HG03097 (cell line): ENCODE measurements around the gene TTC36.
"Not testable (repeated sequence)": the region's sequence is repeated elsewhere in the genome, so short reads cannot be mapped to it uniquely, and the experiment has no call there.

Source experiments
- ATAC-seq: cut with Tn5 transposase; IDR thresholded peaks from one replicate; pipeline ENCODE4 v1.9.1; 2021; ENCODE audit not compliant: unreplicated experiment, low FRiP score

TTC36 gene

DNA sequence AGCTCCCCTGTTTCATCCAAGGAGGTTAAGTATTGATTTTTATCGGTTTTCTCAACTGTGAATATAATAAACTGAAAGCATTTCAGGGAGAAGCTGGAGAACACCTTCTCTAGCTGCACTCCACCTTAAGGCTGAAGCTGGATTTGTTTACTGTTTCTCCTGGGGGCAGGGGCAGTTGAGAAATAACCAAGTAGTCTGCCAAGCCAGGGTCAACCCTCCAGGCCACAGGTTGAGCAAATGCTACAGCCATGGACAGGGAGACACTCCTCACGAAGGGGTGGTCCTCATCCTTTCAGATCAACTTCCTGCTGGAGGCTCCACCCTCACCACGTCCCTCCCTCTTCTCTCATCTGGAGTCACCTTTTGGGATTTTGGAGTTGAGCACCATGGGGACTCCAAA, at the start of gene TTC36:
TTC36 (plus strand) TSS at position 366 of the 400 bp plus-strand sequence; CDS start at position 387, 21 bp downstream.
- no peak for ATAC-seq

GRCh38 chr11:118481238-118481637, 46.0 kb upstream of the TTC36 start:
- ATAC-seq: not testable (repeated sequence)

DNA sequence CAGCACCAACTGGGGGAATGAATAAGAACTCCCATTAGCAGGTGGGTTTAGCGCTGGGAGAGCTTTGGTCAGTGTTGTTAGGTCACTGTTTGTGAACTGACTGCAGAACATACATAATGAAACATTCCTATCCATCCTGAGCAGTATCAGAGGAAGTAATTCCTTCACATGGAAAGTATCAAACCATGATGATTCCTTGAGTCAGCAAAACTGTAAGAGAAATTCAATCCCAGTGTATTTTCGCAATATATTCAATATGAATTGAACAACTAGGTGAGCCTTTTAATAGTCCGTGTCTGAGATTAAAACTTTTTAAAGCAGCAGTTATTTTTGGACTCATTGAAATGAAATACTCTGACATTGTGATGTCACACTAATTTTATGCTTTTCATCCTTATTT, 42.9 kb upstream of the TTC36 start:
- no peak for ATAC-seq

DNA sequence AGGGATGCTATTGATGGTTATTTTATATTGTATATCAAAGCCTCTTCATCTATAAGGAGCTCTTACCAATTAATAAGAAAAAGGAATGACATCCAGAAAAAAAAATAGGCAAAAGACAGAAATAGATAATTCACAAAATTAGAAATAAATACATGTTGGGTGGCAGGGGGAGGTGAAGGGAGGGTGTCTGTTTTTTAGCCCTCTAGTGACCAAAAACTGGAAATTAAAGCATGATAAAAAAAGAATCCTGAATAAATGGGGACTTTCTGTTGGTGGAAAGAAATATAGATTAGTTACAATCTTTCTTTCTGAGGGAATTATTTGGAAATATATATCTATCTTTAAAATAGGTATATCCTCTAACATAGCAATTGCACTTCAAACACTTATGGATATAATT, 42.0 kb upstream of the TTC36 start:
- ATAC-seq: no peak

GRCh38 chr11:118488480-118489109, 38.7 kb upstream of the TTC36 start:
- ATAC-seq: no peak

DNA sequence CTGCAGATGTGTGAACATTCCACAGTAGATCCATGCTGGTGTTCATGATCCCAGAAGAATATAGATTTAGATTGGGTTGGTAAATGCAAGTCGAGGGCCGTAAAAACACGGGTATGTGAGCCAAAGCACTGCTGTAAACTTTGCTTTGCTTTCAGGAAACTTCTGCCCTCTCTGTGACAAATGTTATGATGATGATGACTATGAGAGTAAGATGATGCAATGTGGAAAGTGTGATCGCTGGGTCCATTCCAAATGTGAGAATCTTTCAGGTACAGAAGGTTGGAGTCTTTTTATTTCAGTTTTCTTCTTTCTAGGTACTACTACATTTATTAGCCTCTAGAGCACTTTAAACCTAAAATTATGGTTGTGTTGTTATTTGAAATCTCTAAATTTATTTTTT, 36.2 kb upstream of the TTC36 start:
- ATAC-seq: no peak

GRCh38 chr11:118497831-118498230, 29.4 kb upstream of the TTC36 start:
- no peak for ATAC-seq

DNA sequence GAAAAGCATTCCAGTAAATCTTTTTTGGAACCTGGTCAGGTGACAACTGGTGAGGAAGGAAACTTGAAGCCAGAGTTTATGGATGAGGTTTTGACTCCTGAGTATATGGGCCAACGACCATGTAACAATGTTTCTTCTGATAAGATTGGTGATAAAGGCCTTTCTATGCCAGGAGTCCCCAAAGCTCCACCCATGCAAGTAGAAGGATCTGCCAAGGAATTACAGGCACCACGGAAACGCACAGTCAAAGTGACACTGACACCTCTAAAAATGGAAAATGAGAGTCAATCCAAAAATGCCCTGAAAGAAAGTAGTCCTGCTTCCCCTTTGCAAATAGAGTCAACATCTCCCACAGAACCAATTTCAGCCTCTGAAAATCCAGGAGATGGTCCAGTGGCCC, 24.1 kb upstream of the TTC36 start:
- ATAC-seq: no peak

GRCh38 chr11:118511601-118512000, 15.7 kb upstream of the TTC36 start:
- ATAC-seq: no peak

- ATAC-seq: no peak
These were observed 13.2 kb upstream of the TTC36 start for GRCh38 chr11:118514103-118514502.

GRCh38 chr11:118519549-118519948, 7.7 kb upstream of the TTC36 start:
- ATAC-seq: no peak

DNA sequence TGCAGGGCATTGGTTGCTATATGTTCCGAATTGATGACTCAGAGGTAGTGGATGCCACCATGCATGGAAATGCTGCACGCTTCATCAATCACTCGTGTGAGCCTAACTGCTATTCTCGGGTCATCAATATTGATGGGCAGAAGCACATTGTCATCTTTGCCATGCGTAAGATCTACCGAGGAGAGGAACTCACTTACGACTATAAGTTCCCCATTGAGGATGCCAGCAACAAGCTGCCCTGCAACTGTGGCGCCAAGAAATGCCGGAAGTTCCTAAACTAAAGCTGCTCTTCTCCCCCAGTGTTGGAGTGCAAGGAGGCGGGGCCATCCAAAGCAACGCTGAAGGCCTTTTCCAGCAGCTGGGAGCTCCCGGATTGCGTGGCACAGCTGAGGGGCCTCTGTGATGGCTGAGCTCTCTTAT, 5.4 kb upstream of the TTC36 start:
- no peak for ATAC-seq

DNA sequence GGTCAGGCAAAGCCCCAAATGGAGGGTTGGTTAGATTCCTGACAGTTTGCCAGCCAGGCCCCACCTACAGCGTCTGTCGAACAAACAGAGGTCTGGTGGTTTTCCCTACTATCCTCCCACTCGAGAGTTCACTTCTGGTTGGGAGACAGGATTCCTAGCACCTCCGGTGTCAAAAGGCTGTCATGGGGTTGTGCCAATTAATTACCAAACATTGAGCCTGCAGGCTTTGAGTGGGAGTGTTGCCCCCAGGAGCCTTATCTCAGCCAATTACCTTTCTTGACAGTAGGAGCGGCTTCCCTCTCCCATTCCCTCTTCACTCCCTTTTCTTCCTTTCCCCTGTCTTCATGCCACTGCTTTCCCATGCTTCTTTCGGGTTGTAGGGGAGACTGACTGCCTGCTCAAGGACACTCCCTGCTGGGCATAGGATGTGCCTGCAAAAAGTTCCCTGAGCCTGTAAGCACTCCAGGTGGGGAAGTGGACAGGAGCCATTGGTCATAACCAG, 4.7 kb upstream of the TTC36 start:
- ATAC-seq: no peak

- ATAC-seq: no peak
These were observed 2.9 kb upstream of the TTC36 start for GRCh38 chr11:118524356-118524755.

DNA sequence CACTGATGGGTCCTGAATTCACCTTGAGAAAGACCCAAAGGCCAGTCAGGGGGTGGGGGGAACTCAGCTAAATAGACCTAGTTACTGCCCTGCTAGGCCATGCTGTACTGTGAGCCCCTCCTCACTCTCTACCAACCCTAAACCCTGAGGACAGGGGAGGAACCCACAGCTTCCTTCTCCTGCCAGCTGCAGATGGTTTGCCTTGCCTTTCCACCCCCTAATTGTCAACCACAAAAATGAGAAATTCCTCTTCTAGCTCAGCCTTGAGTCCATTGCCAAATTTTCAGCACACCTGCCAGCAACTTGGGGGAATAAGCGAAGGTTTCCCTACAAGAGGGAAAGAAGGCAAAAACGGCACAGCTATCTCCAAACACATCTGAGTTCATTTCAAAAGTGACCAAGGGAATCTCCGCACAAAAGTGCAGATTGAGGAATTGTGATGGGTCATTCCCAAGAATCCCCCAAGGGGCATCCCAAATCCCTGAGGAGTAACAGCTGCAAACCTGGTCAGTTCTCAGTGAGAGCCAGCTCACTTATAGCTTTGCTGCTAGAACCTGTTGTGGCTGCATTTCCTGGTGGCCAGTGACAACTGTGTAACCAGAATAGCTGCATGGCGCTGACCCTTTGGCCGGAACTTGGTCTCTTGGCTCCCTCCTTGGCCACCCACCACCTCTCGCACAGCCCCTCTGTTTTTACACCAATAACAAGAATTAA, 2.4 kb upstream of the TTC36 start:
- no peak for ATAC-seq

DNA sequence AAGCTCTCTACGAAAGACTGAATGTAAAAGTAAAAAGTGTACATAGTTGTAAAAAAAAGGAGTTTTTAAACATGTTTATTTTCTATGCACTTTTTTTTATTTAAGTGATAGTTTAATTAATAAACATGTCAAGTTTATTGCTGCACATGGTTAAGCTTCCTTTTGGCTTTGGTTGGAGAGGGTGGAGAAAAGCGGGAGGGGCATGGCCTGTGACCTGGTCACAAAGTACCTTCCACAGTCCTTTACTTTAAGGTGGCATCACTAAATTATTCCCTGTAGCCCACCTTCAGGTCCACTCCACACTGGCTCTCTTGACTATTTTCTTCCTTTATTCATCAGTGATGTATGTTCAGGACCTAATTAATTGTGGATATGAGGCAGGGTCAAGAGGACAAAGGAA, 586 bp upstream of the TTC36 start:
- ATAC-seq: no peak

GRCh38 chr11:118528511-118528910, 1.2 kb downstream of the TTC36 start:
- ATAC-seq: no peak

DNA sequence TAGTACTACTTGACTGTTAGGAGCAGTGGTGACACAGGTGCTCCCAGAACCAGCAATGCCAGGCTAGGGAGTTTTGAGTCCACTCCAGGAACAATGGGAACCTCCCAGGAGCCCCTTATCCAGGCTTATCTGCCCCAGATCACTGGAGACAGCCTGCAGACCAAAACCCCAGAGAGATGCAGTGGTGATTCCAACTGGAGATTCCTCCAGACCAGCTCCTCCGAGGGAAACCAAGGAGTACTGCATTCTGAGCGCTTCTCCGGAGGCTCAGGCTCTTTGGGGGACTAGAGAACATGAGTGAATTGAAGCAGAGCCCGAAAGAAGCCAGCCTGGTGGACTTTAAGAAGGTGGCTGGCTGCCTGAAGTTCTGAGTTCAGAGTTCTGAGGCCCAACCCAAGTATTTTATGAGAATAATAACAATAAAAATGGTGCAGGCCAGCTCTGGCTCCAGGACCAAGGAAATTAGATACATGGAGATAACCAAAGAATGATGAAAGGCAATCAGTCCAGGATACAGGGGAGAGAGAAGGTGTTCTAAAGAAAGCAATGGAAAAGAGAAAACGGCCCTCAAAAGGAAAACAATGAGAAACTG, 2.4 kb downstream of the TTC36 start:
- no peak for ATAC-seq

DNA sequence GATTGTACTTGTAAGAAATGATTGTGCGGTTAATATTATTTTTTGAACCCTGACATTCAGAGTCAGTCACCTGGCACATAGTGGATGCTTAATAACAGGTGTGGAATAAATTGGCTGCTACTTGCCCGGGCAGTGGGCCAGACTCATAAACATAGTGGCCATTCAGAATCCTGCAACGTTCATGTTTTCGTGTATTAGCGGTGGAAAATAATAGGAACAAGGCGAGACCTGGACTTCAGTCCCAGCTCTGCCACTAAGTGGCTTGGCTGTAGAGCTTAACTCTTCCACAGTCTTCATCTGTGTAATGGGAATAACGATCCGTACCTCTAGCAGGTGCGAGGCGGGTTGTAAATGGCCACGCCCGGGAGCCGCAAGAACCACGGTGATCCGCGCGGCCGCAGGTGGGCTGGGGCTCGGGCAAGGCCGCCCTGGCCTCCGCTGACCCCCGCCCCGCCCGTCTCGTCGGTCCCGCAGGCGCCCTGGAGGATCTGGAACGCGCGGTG, 3.0 kb downstream of the TTC36 start:
- ATAC-seq: no peak

GRCh38 chr11:118530683-118531596, 3.7 kb downstream of the TTC36 start, which contains the start of gene TMEM25:
TSS of gene TMEM25 (plus strand) at chr11:118531192. CDS start at chr11:118531802, 610 bp downstream.
- no peak for ATAC-seq
